DOHH2 (cell line): ENCODE results near the gene GATA5.

Experiments used
- H3F3A ChIP-seq: fragments of 200-600 bp; sonication (generic), shearing (Covaris generic); 2 replicates; pipeline ENCODE4 v1.6.0; 2016; ENCODE audit warnings: antibody characterized with exemption, mild to moderate bottlenecking; ENCODE audit not compliant: control insufficient read depth, insufficient read depth
- H3K27ac ChIP-seq: fragments of 200-600 bp; sonication (generic); 2 replicates; pipeline ENCODE4 v1.5.1; 2014; ENCODE audit warnings: low read depth, mild to moderate bottlenecking, low read length, moderate library complexity
- H3K27me3 ChIP-seq: fragments of 200-600 bp; sonication (generic); 2 replicates; pipeline ENCODE4 v1.6.1; 2014; ENCODE audit warnings: mild to moderate bottlenecking, low read length, mixed read lengths; ENCODE audit not compliant: control insufficient read depth
- H3K36me3 ChIP-seq: fragments of 200-600 bp; sonication (generic); 2 replicates; pipeline ENCODE4 v1.6.1; 2014; ENCODE audit warnings: mild to moderate bottlenecking, low read length, moderate library complexity, mixed read lengths; ENCODE audit not compliant: control insufficient read depth
- H3K4me1 ChIP-seq: fragments of 200-600 bp; sonication (generic); 2 replicates; pipeline ENCODE4 v1.6.1; 2014; ENCODE audit warnings: mild to moderate bottlenecking, low read length, mixed read lengths; ENCODE audit not compliant: control insufficient read depth
- H3K4me2 ChIP-seq: fragments of 200-600 bp; sonication (generic); 2 replicates; pipeline ENCODE4 v1.6.0; 2014; ENCODE audit warnings: mild to moderate bottlenecking, low read length, moderate library complexity
- H3K4me3 ChIP-seq: fragments of 200-600 bp; sonication (generic); 2 replicates; pipeline ENCODE4 v1.5.1; 2014; ENCODE audit warnings: mild to moderate bottlenecking, low read length, mixed read lengths
- H3K79me2 ChIP-seq: fragments of 200-600 bp; sonication (generic); 2 replicates; pipeline ENCODE4 v1.6.1; 2014; ENCODE audit warnings: mild to moderate bottlenecking, low read length, mixed read lengths; ENCODE audit not compliant: control insufficient read depth
- H3K9me2 ChIP-seq: fragments of 200-600 bp; sonication (generic); replicated peaks from 2 replicates; pipeline ENCODE4 v1.6.1; 2014; ENCODE audit warnings: mild to moderate bottlenecking, low read length, mixed read lengths; ENCODE audit not compliant: control insufficient read depth
- H3K9me3 ChIP-seq: fragments of 200-600 bp; sonication (generic); 2 replicates; pipeline ENCODE4 v1.6.1; 2014; ENCODE audit warnings: antibody characterized with exemption, low read length, mixed read lengths; ENCODE audit not compliant: control insufficient read depth, insufficient read depth
- H4K20me1 ChIP-seq: fragments of 200-600 bp; sonication (generic); 2 replicates; pipeline ENCODE4 v1.6.0; 2014; ENCODE audit warnings: low read depth, mild to moderate bottlenecking, antibody characterized with exemption, low read length, moderate library complexity; ENCODE audit not compliant: control insufficient read depth, insufficient read depth
- CTCF ChIP-seq: fragments of 200-600 bp; sonication (generic); IDR thresholded peaks from one replicate; pipeline ENCODE4 v1.5.1; 2014; ENCODE audit warnings: antibody characterized with exemption, mild to moderate bottlenecking, low read depth, low read length; ENCODE audit not compliant: poor library complexity, severe bottlenecking
- EZH2phosphoT487 ChIP-seq: fragments of 200-600 bp; sonication (generic); IDR thresholded peaks from 2 replicates; pipeline ENCODE4 v1.6.1; 2017; ENCODE audit warnings: borderline replicate concordance, mild to moderate bottlenecking, antibody characterized with exemption, low read length, moderate library complexity, mixed read lengths

Gene GATA5

DNA sequence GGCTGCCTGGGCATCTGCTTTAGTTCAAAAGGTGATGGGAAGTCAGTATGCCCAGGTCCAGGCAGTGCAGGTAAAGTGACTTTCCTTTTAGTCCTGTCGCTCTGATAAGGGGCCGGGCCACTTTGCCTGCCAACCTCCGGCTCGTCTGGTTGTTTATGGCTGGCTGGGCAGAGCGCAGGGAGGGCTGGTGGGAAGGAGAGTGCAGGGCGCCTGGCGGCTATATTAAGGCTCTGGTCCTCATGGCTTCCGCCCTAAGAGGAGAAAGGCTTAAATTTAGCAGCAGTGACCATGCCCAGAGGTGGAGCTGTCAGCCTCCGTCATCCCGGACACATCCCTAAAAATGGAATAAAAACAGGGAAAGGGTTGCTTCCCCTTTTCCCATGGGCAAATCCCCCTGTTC, 14.6 kb downstream of the GATA5 start:
- Histone ChIP-seq H3K27me3 (no peaks in the 10 kb centered on the region), H3K9me2 (no peaks in the 10 kb centered on the region)

DNA sequence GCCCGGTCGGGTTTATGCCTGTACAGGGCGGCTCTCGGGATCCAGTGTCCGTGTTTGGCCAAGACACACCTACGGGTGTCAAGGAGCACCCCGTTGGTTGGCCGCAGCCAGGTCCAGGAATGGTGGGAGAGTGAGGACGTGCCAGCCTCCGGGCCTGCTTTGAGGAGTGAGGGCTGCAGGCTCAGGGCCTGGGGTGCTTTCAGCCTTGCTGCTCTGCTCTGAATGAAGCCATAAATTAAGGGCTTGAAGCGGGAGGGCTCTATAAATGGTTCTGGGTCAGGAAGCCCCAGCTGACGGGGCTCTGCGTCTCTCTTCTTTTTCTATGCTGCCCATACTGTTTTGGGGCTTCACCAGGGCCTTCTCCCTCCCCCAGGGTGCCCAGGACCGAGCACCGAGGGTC, 15.1 kb downstream of the GATA5 start:
- H3K27me3 ChIP-seq = no peaks in the 10 kb centered on the region
- H3K4me3 ChIP-seq = no peak overlapping the region
- H3F3A ChIP-seq = no peaks in the 10 kb centered on the region
- no peaks in the 10 kb centered on the region for H3K9me2 ChIP-seq
- H3K79me2 ChIP-seq = no peaks in the 10 kb centered on the region
- no peaks in the 10 kb centered on the region for H3K9me3 ChIP-seq
- TF ChIP-seq EZH2phosphoT487 (no peak), CTCF (no peak)
- no peak overlapping the region for H3K27ac ChIP-seq
- H3K36me3 ChIP-seq = no peaks in the 10 kb centered on the region
- H3K4me2 ChIP-seq = no peak overlapping the region
- no peaks in the 10 kb centered on the region for H4K20me1 ChIP-seq
- H3K4me1 ChIP-seq = no peaks in the 10 kb centered on the region

More for the DNA sequence above, 14.6 kb downstream of the GATA5 start:
- Histone ChIP-seq H3K4me1 (no peaks in the 10 kb centered on the region), H3F3A (no peaks in the 10 kb centered on the region), H4K20me1 (no peaks in the 10 kb centered on the region), H3K4me3 (no peak overlapping the region), H3K4me2 (no peak overlapping the region), H3K27ac (no peak overlapping the region), H3K9me3 (no peaks in the 10 kb centered on the region), H3K36me3 (no peaks in the 10 kb centered on the region), H3K79me2 (no peaks in the 10 kb centered on the region)
- TF ChIP-seq EZH2phosphoT487 = no peak
- no peak for TF ChIP-seq CTCF

- Histone ChIP-seq H3K36me3 (no peaks in the 10 kb centered on the region), H3K27ac (no peak overlapping the region), H3K27me3 (no peaks in the 10 kb centered on the region), H3K9me3 (no peaks in the 10 kb centered on the region), H3K9me2 (no peaks in the 10 kb centered on the region), H3K4me1 (no peaks in the 10 kb centered on the region), H3K4me2 (no peak overlapping the region), H4K20me1 (no peaks in the 10 kb centered on the region), H3F3A (no peaks in the 10 kb centered on the region), H3K4me3 (no peak overlapping the region), H3K79me2 (no peaks in the 10 kb centered on the region)
- TF ChIP-seq CTCF = no peak
- no peak for TF ChIP-seq EZH2phosphoT487
Observed at GRCh38 chr20:62459488-62459887, 16.3 kb downstream of the GATA5 start.
